DND-41 (cell line): ENCODE results near the gene CROCC.

ENCODE experiments used
- ATAC-seq: fragments of 200-7000 bp; cut with Tn5 transposase; 3 replicates; pipeline ENCODE4 v1.9.1; 2021; ENCODE audit warnings: low read depth; ENCODE audit not compliant: insufficient read depth
- DNase-seq: peaks from one replicate; pipeline ENCODE4 v3.0.0-alpha.2; 2020
- H2AFZ ChIP-seq: 2 replicates; pipeline ENCODE4 v1.6.0; 2012; ENCODE audit warnings: low read depth, low read length
- H3K27ac ChIP-seq: 2 replicates; pipeline ENCODE4 v1.5.1; 2012; ENCODE audit warnings: low read length, inconsistent platforms
- H3K27me3 ChIP-seq: fragments of 200-600 bp; sonication (generic); 2 replicates; pipeline ENCODE4 v1.6.0; 2012; ENCODE audit warnings: low read length, mild to moderate bottlenecking, inconsistent platforms; ENCODE audit not compliant: insufficient read depth, poor library complexity
- H3K36me3 ChIP-seq: 2 replicates; pipeline ENCODE4 v1.5.1; 2012; ENCODE audit warnings: low read length, inconsistent platforms; ENCODE audit not compliant: insufficient read depth
- H3K4me1 ChIP-seq: 2 replicates; pipeline ENCODE4 v1.5.1; 2012; ENCODE audit warnings: mild to moderate bottlenecking, low read length; ENCODE audit not compliant: insufficient read depth
- H3K4me2 ChIP-seq: 2 replicates; pipeline ENCODE4 v1.6.0; 2012; ENCODE audit warnings: mild to moderate bottlenecking, moderate library complexity, low read length, inconsistent platforms; ENCODE audit not compliant: insufficient read depth
- H3K4me3 ChIP-seq, 2 experiments: fragments of 200-600 bp in 1 of 2; shearing (Covaris generic) in 1 of 2; 2 replicates each; pipeline ENCODE4 v1.5.1; 2012 to 2016; ENCODE audit warnings: inconsistent platforms in 2 of 2, low read length in 2 of 2, mild to moderate bottlenecking in 2 of 2, low read depth in 1 of 2, moderate library complexity in 1 of 2
- H3K79me2 ChIP-seq: 2 replicates; pipeline ENCODE4 v1.6.0; 2012; ENCODE audit warnings: low read length, inconsistent platforms; ENCODE audit not compliant: insufficient read depth
- H3K9ac ChIP-seq: 2 replicates; pipeline ENCODE4 v1.6.0; 2012; ENCODE audit warnings: low read depth, mild to moderate bottlenecking, inconsistent platforms, low read length, moderate library complexity
- H3K9me3 ChIP-seq: 2 replicates; pipeline ENCODE4 v1.5.1; 2012; ENCODE audit warnings: low read length, moderate library complexity, mild to moderate bottlenecking, inconsistent platforms; ENCODE audit not compliant: insufficient read depth, severe bottlenecking
- H4K20me1 ChIP-seq: 2 replicates; pipeline ENCODE4 v1.6.0; 2012; ENCODE audit warnings: low read length; ENCODE audit not compliant: insufficient read depth
- CTCF ChIP-seq: IDR thresholded peaks from 2 replicates; pipeline ENCODE4 v1.5.1; 2012; ENCODE audit warnings: borderline replicate concordance, low read length, moderate library complexity, mild to moderate bottlenecking; ENCODE audit not compliant: poor library complexity, severe bottlenecking; ENCODE audit errors: extremely low read depth
- EZH2 ChIP-seq: IDR thresholded peaks from 3 replicates; pipeline ENCODE4 v1.6.1; 2012; ENCODE audit warnings: borderline replicate concordance, low read depth, mild to moderate bottlenecking, moderate library complexity, low read length, inconsistent platforms; ENCODE audit not compliant: severe bottlenecking

CROCC gene

DNA sequence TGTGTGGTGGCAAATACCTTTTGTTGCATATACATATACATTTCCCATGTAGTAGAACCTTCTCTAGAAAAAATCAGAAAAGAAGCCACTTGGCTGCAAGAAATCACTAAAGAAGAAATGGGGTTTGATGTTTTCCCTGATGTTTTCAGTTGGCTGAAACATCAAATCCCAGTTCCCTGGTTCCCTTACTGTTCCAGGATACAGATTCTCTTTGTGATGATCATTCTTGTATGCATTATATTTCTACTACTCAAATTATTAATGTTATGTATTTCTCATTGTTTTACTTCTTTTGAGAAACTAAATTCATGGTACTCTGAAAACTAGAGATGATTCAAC, 18.3 kb upstream of the CROCC start:
- H3K4me2 ChIP-seq, result peak overlapping the region; percentile 67
- peak overlapping the region; percentile 97 for H3K27ac ChIP-seq
- ATAC-seq (no peak), DNase-seq (no peak)
- H3K36me3 ChIP-seq, result no peaks in the 10 kb centered on the region
- H3K4me3 ChIP-seq, result peak overlapping the region; percentile 26 to 59; a peak in 3 of 4 replicates
- no peaks in the 10 kb centered on the region for H3K27me3 ChIP-seq
- peak overlapping the region; percentile 87 for H2AFZ ChIP-seq
- peak overlapping the region; percentile 61 for H3K9ac ChIP-seq
- no peaks in the 10 kb centered on the region for H4K20me1 ChIP-seq
- H3K4me1 ChIP-seq, result peaks cover 38% of the 10 kb centered on the region
- no peaks in the 10 kb centered on the region for H3K9me3 ChIP-seq
- no peaks in the 10 kb centered on the region for H3K79me2 ChIP-seq
- TF ChIP-seq CTCF (no peak), EZH2 (no peak)

DNA sequence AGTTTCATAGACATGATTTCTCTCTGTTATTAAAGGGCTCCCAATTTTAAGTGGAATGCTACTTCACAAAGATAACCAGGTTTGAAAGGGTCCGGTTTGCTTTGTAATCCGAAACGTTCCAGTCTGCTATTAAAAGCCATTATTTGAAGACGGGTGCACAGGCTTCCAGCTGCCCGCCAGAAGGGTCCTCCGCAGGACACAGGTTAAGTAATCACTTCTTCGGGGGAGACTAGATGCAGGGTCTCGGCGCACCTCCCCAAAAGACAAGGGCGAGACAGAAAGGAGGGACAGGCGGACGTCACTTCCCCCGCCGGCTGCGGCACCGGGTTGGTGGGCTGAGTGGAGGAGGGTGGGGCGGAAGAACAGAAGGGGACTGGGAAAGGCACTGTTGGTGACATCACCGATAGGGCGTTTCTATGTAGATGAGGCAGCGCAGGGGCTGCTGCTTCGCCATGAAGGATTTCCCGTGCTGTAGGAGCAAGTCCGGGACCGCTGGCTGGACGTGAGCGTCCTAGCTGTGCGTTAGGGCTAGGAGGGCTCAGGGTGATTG, 17.1 kb upstream of the CROCC start:
- peak; percentile 91 for ATAC-seq
- Histone ChIP-seq H3K4me1 (peaks cover 38% of the 10 kb centered on the region), H2AFZ (peak overlapping the region; percentile 87), H4K20me1 (no peaks in the 10 kb centered on the region), H3K9me3 (no peaks in the 10 kb centered on the region), H3K27me3 (no peaks in the 10 kb centered on the region), H3K4me3 (peak overlapping the region; percentile 21 to 59; a peak in 3 of 4 replicates), H3K4me2 (peak overlapping the region; percentile 67), H3K27ac (peak overlapping the region; percentile 97), H3K79me2 (no peaks in the 10 kb centered on the region), H3K9ac (peak overlapping the region; percentile 61), H3K36me3 (no peaks in the 10 kb centered on the region)
- DNase-seq, result peak; percentile 100
- TF ChIP-seq CTCF, result no peak
- no peak for TF ChIP-seq EZH2

DNA sequence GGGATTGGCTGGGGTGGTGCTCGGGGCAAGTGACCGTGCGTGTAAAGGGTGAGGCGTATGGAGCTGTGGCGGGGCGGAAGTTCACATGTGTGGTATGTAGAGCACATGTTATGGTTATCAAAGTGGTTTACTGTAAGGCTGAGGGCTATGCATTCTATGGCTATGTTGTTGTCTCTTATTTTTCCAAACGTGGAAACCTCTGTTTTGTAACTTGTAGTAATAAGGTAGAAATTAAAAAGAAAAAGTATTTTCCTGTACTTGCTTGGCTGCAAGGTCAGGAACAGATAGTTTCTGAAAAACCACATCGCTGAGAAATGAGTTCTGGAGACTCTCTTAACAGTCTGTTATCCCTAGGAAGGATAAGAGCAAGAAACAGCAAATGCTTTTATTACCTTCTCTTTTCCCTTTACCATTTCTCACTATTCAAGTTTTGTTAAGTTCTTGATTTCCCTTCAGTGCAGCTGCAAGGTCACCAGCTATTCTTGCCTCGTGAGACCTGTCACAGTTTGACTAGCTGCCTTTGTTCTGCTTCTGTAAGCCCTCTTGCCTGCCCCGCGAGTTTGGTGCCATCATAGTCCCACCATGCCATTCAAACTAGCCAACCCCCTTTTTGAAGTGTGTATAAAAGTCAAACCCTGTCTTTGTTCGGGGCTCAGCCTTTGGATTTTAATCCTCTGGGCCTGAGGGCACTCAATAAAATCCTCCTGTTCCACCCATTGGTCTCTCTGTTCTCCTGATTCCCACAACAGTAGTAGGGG, 16.4 kb upstream of the CROCC start:
- Histone ChIP-seq H3K9ac (peak overlapping the region; percentile 61), H3K4me2 (peak overlapping the region; percentile 67), H3K4me1 (peaks cover 38% of the 10 kb centered on the region), H3K27ac (peak overlapping the region; percentile 97), H3K79me2 (no peaks in the 10 kb centered on the region), H4K20me1 (no peaks in the 10 kb centered on the region), H3K27me3 (no peaks in the 10 kb centered on the region), H3K4me3 (peak overlapping the region; percentile 21 to 59; a peak in 3 of 4 replicates), H3K36me3 (no peaks in the 10 kb centered on the region), H2AFZ (peak overlapping the region; percentile 87), H3K9me3 (no peaks in the 10 kb centered on the region)
- no peak for TF ChIP-seq EZH2
- no peak for TF ChIP-seq CTCF
- DNase-seq (peak; percentile 72), ATAC-seq (peak; percentile 78)
